ENCODE measurements around the gene KSR2.

KSR2 gene

GRCh38 chr12:117494833-117495655 is 473.7 kb downstream of the KSR2 start:
- DNase-seq (ENCODE audit: low read depth): no peak

DNA sequence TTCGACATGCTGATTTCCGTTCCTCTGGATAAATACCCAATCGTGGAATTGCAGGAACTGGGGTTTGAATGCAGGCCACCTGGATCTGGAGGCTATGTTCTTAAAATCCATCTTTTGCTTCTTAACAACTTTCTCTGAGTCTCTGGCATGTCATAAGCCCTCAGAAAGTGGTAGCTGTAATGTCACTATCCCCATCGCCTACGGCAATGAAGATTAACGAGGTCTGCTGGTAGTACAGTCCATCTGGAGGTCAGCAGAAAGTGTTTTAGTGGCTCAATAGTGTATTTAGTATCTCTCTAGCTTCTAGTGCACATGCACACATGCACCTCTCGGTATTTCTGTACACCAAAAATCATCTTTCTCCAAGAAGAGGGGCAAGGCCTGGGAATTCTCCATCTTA is 477.1 kb downstream of the KSR2 start:
- DNase-seq (ENCODE audit: low read depth): no peak

GRCh38 chr12:117490130-117490529 is 478.7 kb downstream of the KSR2 start:
- DNase-seq (ENCODE audit: low read depth): no peak

GRCh38 chr12:117489671-117490070 is 479.1 kb downstream of the KSR2 start:
- DNase-seq (ENCODE audit: low read depth): no peak

GRCh38 chr12:117486840-117487659 is 481.7 kb downstream of the KSR2 start:
- peak; percentile 15 for DNase-seq (ENCODE audit: low read depth)

DNA sequence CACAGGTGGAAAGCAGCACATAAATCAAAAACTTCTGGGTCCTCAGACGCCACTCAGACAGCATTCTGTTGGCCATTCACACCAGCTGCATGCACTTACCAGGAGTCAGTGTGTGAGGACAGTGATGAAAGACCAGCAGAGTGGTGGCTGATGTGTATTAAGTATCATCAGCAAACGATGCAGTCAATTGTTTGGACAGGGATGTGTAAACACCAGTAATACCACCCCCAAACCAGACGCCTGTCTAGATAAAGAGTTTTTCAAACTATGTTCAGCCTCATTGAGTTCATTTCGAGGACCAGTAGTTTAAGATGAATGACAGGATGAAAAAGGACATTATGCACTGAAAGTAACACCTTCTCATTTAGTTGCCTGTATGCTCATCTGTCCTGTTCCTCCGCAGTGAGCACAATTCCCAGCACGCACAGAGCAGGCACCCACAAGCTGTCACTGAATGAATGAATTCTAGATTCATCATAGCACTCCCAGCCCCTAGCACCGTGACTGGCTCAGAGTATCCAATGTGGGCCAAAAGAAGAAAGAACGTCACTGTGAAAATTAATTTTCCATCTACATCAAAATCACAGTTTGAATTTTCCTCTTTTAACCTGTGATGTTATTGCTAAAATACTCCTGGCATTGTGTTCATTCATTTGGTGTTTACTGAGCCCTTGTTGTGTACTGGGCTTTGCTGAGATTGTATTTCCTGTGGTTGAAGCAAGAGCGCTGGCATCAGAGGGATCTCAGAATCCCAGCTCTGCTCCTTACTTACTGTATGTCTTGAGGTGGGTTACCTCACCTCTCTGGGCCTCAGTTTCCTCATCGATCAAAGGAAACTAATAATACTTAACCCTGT is 482.6 kb downstream of the KSR2 start:
- no peak for DNase-seq (ENCODE audit: low read depth)

- no peak for DNase-seq (ENCODE audit: low read depth)
These were observed 483.9 kb downstream of the KSR2 start for GRCh38 chr12:117484901-117485300.

DNA sequence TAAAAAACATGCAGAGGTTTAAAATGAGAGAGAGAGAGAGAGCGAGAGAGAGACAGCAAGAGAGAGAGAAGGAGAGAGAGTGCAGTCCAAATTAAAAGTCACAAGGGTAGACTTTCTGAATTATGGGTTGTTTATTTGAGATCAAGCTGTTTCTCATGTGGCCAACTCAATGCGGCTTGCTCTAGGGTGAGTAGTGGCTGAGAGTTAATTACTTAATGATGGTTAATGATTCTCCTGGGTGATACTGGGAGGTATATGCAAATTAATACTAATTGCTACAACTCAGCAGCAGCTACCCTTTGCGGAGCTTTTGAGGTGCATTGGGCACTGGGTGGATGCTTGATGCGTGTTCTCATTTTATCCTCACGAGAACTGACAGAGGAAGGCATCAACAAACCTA is 485.3 kb downstream of the KSR2 start:
- DNase-seq (ENCODE audit: low read depth): no peak

DNA sequence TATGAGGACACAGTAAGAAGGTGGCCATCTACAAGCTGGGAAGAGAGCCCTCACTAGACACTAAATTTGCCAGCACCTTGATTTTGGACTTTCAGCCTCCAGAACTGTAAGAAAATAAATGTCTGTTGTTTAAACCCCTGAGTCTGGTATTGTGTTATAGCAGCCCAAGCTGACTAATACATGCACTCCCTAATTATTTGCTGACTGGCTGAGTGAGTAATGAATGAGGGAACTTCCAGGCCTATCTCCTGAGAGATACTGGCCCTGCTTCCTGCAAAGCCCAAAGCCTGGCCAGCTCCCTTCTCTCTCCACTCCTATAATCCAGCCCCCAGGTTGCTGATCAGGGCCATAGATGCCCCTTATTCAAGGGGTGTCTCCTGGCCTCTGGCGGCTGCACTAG is 487.3 kb downstream of the KSR2 start:
- no peak for DNase-seq (ENCODE audit: low read depth)

GRCh38 chr12:117476341-117476740 is 492.4 kb downstream of the KSR2 start:
- DNase-seq (ENCODE audit: low read depth): no peak

DNA sequence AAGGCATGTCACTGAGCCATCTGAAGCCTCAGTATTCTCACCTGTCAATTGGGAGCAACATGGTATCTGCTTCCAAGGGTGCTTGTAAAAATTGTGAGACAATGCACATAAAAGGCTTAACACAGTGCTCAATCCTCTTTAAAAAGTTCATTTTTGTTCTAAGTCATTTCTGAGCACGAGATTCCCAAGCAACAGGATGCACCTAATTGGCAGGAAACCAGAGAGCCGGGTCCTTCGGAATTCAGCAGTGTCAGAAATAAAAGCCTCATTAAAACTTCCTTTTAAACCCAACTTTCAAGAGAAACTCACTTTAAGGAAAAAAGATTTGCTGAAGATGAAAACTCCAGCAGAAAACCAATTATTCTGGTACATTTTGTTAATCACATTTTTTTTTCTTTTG is 494.9 kb downstream of the KSR2 start:
- no peak for DNase-seq (ENCODE audit: low read depth)

GRCh38 chr12:117472983-117473382 is 495.8 kb downstream of the KSR2 start:
- no peak for DNase-seq (ENCODE audit: low read depth)

DNA sequence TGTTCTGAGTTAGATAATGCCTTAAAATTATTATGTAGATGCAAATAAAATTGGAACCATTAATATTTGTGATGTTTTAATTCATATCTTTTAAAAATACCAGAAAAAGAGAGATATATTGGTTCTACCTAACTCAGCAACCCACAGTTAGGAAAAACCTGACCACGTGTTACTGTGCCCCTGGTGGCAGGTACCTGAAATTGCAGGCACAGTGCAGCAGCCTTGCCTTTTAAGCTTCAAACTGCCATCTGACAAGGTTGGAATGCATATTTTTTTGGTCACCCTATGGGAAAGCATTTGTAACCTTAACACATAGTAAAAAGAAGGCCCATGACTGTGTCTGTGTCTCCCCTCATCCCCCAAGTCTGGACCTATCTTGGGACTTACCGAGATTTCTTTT is 498.0 kb downstream of the KSR2 start:
- DNase-seq (ENCODE audit: low read depth): no peak

DNA sequence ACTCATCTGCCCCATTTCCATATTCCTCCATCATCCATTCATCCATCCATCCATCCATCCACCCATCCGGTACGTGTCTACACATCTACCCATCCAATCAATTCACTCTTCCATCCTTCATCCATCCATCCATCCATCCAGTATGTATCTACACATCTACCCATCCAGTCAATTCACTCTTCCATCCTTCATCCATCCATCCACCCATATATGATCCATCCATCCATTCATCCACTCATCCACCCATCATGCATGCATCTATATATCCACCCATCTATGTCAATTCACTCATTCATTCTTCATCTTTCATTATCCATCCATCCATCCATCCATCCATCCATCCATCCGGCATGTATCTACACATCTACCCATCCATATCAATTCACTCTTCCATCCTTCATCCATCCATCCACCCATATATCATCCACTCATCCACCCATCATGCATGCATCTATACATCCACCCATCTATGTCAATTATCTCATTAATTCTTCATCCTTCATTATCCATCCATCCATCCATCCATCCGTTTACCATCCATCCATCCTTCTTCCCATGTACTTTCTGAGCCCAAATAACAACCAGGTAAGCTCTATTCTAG is 498.8 kb downstream of the KSR2 start:
- no peak for DNase-seq (ENCODE audit: low read depth)

GRCh38 chr12:117468016-117468415 is 500.8 kb downstream of the KSR2 start:
- no peak for DNase-seq (ENCODE audit: low read depth)

DNA sequence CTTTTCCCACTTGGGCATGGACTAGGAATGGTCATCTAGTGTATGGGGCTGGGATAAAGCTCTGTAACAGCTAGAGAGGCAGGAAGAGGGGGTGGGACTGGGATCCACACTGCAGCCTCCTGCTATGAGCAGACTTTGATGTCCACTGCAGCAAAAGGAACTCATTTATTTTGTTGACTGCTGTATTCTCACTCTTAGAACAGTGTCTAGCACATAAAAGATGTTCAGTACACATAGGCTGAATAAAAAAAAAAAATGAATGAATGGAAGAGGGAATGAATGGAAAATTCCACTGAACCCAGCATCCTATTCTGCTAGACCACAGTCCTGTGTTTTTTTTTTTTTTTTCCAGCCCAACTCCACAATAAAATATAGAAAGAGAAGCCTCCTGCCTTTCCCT is 501.2 kb downstream of the KSR2 start:
- no peak for DNase-seq (ENCODE audit: low read depth)

- no peak for DNase-seq (ENCODE audit: low read depth)
These were observed 502.0 kb downstream of the KSR2 start for GRCh38 chr12:117466677-117467362.

GRCh38 chr12:117461732-117462131 is 507.1 kb downstream of the KSR2 start:
- no peak for DNase-seq (ENCODE audit: low read depth)

- DNase-seq (ENCODE audit: low read depth): no peak
These were observed 509.6 kb downstream of the KSR2 start for GRCh38 chr12:117459229-117459628.

DNA sequence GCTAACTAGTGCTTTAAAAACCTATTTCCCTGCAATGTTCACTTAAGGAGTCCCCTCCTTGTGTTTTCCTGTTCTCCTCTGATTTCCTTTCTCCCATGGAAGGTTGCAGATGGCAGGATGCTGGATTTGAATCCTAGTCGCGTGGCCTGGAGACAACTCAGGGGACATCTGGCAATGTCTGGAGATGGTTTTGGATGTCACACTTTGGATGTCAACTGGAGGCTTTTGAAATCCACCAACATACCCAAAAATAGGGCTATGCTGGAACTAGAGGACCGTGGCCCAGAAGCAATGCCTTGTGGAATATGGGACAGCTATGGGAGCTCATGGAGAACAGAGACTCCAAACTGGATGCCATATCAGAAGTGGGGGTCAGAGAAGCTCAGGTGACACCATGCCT is 511.6 kb downstream of the KSR2 start:
- no peak for DNase-seq (ENCODE audit: low read depth)

GRCh38 chr12:117456076-117456475 is 512.7 kb downstream of the KSR2 start:
- DNase-seq (ENCODE audit: low read depth): no peak
